Stimulated activated CD8-positive, alpha-beta memory T cell treated with anti-CD3 and anti-CD28 coated beads, Interleukin-15, amount 100 ng/mL, for 4 hours (primary cell): Measurements from ENCODE around the gene SPDYC.

Experiments
- DNase-seq, 2 donors: peaks; one replicate each; pipeline ENCODE4 v3.0.0-alpha.2; 2020; ENCODE audit warnings: low read depth in 2 of 2

The SPDYC gene

DNA sequence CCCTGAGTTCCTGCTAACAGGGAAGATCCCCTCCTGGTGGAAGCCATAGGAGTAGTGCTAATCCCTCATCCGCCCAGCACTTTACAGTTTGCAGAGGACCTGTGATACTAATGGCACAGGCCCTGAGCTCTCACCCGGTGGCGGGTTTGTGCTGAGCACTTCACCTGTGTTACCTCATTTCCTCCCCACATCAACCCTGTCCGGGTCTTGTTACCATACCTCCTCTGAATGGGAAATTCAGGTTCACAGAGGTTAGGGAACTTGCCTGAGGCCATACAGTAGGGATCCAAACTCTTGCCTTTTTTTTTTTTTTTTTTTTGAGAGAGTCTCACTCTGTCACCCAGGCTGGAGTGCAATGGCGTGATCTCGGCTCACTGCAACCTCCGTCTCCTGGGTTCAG is 36.9 kb downstream of the SPDYC start:
- DNase-seq: no peak

DNA sequence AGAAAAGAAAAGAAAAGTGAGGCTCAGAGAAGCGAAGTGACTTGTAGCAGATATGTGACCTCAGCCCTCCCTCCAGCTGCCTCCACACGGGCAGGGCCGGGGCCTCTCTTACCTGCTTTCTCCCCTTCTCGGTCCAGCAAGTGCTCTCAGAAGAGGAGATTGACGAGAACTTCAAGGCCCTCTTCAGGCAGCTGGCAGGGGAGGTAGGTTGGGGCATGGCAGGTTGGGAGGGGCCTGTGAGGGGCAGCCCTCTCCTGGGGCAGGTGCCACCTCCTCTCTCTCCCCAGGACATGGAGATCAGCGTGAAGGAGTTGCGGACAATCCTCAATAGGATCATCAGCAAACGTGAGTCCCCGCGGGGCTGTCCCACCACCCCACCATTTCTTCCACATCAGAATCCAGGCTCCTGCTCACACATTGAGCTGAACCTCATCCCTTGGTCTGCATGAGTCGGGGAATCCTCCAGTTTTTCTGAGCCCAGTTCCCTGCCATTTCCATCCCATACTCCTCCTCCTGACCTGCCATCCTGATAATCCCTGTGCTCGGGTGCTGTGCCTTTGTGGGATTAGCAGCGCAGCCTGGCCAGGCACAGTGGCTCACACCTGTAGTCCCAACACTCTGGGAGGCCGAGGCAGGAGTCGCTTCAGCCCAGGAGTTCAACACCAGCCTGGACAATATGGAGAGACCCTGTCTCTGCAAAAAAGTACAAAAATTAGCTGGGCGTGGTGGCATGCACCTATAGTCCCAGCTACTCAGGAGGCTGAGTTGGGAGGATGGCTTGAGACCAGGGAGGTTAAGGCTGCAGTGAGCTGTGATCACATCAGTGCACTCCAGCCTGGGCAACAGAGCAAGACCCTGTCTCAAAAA is 38.1 kb downstream of the SPDYC start:
- DNase-seq: no peak

DNA sequence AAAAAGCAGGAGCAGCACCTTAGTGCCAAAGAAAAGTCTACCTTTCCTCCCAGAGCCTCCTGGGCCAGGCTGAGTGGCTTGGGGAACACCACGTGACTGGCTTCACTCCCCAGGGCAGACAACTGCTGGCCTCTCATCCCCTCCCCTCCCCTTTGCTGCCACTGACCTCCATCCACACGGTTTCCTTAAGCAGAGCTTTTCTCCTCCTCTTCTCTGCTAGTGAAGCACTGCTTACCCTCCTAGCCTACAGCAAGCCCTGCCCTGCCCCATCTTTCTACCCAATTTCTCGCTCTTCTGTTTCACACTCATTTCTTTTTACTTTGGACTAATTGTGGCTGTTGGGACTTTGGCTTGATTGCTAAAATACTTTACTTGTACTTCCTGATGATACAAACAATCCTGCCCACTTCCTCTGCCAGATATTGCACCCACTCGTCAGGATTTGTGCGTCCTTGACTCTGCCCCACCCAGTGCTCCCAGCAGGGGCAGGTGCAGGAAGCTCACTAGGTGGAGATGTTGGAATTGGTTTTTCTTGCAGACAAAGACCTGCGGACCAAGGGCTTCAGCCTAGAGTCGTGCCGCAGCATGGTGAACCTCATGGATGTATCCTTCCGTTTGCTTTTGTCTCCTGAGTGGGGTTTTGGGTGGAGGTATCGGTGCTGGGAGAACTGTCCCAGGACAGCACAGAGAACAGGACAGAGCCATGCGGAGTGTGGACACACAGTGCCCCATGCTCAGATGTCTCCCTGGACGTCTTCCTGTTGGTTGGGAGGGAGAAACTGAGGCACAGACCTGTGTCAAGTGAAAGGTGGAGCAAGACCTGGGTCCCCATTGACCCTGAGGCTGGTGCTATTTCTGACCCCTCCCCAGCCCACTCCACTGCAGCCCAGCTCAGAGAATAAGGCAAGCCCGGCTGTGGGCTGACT is 39.0 kb downstream of the SPDYC start:
- no peak for DNase-seq

DNA sequence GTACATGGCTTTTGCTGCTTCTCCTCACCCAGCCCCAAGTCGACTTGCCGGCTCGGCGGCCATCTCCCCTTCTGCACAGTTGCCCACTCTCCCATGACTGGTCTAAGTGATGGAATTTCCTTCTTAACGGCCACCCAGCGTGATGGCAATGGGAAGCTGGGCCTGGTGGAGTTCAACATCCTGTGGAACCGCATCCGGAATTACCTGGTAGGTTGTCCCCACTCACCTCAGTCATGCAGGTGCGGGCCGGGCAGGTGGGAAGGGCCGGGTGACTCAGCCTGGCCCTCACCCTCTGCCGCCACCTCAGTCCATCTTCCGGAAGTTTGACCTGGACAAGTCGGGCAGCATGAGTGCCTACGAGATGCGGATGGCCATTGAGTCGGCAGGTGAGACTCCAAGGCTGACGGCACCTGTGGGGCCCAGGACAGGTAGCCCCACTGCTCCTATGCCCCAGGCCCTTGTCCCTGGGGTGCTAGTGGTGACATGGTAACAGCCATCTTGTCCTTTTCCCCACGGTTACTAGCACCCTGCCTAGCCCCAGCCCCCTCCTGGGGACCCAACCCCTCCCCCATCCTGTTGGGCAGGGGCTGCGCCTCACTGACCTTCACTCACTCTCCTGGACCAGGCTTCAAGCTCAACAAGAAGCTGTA is 39.8 kb downstream of the SPDYC start:
- DNase-seq: no peak

DNA sequence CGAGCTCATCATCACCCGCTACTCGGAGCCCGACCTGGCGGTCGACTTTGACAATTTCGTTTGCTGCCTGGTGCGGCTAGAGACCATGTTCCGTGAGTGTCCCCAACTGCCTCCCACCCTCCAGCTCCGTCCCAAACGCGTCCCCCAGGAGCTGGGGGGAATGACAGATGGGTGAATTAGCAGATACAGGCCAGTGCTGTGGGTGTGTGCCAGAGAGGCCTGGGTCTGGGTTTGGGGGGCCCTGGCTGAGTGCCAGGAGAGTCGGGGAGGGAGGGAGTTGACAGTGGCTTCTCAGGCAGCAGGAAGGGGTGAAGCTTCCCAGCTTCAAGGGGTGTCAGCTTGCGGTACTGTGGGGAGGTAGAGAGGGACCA is 40.3 kb downstream of the SPDYC start:
- DNase-seq: no peak

DNA sequence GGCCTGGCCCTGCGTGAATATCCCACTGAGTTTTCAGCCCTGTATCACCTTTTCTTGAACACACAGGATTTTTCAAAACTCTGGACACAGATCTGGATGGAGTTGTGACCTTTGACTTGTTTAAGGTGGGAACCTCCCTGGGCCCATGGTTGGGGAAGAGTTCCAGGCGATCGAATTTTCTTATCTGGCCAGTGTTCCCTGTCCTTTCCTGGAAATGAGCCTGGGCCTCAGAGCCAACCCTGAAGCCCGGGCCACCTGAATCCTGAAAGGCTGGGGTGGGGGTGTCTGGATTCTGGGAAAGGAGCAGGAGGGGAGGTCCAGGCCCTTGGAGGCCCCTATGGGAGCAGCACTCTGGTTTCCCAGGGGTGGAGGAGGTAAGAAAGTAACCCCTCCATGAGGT is 40.7 kb downstream of the SPDYC start:
- DNase-seq: no peak

DNA sequence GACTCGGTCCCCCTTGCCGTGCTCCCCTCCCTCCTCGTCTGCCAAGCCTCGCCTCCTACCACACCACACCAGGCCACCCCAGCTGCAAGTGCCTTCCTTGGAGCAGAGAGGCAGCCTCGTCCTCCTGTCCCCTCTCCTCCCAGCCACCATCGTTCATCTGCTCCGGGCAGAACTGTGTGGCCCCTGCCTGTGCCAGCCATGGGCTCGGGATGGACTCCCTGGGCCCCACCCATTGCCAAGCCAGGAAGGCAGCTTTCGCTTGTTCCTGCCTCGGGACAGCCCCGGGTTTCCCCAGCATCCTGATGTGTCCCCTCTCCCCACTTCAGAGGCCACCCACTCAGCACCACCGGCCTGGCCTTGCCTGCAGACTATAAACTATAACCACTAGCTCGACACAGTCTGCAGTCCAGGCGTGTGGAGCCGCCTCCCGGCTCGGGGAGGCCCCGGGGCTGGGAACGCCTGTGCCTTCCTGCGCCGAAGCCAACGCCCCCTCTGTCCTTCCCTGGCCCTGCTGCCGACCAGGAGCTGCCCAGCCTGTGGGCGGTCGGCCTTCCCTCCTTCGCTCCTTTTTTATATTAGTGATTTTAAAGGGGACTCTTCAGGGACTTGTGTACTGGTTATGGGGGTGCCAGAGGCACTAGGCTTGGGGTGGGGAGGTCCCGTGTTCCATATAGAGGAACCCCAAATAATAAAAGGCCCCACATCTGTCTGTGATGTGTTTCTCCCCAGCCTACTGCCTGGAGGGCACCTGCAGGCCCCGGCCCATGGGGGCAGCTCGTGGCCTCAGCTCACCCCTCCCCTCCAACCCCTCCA is 41.5 kb downstream of the SPDYC start:
- DNase-seq: no peak

DNA sequence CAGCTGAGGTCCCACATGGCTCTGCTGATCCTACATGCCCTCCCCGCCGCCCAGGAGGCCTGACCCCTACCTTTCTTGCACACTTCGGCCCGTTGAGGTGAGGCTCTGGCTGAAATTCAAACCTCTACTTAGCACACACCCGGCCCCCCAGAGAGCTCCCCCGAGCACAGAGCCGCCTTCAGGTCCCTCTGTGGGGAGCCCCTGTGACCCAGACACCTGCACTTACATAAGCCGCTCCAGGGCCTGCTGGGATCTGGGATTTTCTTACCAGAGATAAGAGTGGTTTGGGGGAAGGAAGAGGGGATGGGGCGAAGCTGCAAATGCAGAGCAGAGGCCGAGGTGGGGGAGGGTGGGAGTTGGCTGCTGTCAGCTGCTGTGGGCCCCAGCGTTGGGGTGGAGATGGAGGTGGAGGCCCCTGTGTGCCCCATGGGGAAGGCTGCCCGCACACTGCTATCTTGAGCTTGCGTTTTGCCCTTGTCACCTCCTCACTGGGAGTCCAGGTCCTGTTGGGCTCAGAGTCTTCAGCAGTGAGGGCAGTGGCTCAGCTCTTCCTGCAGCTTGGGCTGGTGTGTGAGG is 42.3 kb downstream of the SPDYC start:
- DNase-seq: no peak

DNA sequence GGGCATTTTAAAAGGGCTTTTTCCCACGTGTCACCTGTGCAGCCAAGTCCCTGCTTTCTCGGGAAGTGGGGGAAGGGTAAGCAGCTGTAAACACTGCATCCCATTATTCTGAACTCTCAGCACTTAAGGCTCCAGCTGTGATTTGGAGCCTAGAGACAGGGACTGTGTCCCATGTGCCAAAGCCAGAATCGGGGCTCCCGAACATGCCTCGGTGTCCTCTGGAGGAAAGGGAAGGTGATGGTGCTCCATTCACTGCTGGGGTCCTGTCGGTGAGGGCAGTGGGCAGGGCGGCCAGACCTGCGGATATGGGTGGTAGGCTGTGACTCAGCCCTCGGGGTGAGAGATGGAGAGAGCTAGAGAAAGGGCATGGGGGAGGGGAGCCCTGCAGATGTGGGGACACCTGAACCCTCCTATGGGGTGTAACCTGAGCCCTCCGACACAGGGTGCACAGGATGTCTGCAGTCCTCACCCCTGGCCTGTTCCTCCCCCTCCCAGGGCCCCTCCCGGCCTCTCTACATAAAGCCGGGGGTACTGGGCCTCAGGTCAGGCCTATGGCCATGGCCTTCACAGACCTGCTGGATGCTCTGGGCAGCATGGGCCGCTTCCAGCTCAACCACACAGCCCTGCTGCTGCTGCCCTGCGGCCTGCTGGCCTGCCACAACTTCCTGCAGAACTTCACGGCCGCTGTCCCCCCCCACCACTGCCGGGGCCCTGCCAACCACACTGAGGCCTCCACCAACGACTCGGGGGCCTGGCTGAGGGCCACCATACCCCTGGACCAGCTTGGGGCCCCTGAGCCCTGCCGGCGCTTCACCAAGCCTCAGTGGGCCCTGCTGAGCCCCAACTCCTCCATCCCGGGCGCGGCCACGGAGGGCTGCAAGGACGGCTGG is 43.5 kb downstream of the SPDYC start:
- no peak for DNase-seq

DNA sequence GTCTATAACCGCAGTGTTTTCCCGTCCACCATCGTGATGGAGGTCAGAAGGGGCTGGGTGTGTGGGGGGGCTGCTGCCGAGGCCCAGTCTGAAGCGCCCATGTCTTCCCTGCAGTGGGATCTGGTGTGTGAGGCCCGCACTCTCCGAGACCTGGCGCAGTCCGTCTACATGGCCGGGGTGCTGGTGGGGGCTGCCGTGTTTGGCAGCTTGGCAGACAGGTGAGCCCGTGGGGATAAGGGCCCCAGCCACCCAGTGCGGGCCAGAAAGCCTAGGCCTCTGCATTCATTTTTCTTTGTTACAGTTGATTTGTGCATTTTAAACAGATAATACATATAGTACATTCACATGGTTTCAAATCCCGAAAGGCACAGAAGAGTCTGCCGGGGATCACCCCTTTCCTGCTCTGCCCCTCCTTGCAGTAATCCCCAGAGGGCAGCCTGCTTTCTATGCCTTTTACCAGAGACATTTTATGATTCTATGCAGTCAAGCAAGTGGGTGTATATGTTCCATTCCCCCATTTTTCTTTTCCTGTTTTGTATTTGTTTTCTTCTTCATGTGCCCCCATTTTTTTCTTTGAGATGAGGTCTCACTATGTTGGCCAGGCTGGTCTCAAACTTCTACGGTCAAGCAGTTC is 44.3 kb downstream of the SPDYC start:
- DNase-seq: no peak

DNA sequence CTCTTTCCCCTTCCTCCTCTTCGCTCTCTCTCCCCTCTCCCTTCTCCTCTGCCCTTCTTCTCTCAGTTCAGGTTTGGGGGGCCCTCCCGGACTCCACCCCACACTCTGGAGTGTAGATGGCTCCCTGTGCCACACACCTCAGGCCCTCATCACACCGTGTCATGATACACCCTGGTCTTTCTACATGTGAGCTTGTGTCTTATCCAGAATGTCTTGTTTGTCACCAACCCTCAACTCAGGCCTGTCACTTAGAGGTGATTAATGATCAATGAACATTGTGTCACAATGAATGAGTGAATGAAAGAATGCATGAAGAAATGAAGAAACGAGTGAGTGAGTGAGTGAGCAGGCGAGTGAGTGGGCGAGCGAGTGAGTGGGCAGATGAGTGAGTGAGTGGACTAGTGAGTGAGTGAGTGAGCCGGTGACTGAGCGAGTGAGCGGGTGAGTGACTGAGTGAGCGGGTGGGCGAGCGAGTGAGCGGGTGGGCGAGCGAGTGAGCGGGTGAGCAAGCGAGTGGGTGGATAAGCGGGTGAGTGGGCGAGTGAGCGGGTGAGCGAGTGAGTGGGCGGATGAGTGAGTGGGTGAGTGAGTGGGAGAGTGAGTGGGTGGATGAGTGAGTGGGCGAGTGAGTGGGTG is 45.5 kb downstream of the SPDYC start:
- peak in 1 of 2 donors; percentile 27 for DNase-seq

DNA sequence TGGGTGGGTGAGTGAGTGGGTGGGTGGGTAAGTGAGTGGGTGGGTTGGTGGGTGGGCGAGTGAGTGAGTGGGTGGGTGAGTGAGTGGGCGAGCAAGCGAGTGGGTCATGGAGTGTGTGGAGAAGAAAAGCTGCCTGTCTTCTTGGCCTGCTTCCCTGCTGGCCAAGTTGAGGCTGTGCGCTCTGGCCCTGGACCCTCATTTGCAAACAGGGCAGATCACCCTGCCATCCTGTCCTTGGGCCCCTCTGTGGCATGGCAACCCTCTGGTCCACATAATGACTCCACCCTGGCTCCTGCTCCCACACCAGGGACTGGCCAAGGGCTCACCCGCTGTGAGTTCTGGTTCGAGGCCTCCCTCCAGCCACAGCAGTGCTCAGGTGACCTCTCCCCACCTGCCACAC is 46.8 kb downstream of the SPDYC start:
- no peak for DNase-seq

DNA sequence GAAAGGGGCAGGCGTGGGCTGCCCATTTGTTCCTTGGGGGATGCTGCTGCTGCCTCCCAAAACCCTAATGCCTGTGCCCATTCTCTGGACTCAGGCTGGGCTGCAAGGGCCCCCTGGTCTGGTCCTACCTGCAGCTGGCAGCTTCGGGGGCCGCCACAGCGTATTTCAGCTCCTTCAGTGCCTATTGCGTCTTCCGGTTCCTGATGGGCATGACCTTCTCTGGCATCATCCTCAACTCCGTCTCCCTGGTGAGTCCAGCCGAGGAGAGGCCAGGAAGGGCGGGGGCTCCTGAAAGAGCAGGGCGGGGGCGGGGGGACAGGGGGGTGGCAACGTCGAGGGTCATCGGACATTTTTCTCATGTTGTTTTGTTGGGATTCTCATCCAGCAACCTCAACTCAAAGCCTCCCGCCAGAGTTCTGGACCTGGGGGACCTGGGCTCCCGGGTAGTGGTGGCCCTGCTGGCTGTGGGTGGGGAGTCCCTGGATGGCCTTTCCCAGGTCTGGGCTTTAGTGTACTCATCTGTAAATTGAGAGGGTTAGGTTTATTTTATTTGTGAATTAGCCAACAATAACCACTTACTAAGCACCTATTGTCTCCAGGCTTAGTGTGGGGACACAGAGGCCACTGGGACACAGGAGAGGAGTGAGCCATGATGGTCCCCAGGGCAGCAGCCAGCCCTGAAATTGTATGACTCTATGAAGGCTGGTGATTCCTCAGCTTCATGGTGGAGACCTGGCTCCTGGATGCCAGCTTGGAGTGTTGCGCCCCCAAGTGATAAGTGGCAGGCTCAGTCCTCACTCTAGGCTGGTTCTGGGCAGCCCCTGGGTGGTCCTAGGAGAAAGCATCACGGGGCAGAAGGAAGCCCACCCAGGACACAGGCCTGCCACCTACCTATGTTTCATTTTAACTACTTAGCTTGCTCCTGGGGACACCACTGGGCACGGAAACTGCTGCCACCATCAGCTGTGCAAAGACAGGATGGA is 47.7 kb downstream of the SPDYC start:
- no peak for DNase-seq

DNA sequence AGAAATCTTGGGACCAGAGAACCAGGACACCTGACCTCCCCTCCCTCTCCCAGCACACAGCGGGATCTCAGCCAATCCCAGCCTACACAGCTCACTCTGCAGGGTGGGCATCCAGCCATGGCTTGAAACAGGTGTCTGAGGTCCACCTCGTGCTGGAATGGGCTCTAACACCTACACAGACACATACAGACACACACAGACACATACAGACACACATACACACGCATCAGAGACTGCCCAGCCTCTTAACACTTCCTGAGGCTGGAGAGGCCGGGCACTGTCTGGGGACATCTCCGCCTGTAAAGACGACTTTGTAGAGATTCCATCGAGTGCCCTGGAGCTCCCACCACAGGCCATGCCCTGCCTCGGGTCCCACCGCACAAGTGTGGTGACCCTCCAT is 48.4 kb downstream of the SPDYC start:
- DNase-seq: no peak

DNA sequence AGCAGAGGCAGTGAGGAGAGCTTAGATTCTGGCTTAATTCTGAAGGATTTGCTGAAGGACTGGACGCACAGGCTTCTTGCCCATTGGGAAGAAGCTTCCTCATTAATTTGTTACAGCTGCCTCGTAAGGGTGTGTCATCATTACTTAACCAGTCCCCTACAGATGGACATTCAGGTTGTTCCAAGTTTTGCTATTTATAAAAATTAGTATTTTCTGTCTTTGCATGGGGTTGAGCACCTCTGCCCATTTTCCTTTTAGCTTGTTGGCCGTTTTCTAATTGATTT is 49.8 kb downstream of the SPDYC start:
- DNase-seq: no peak

DNA sequence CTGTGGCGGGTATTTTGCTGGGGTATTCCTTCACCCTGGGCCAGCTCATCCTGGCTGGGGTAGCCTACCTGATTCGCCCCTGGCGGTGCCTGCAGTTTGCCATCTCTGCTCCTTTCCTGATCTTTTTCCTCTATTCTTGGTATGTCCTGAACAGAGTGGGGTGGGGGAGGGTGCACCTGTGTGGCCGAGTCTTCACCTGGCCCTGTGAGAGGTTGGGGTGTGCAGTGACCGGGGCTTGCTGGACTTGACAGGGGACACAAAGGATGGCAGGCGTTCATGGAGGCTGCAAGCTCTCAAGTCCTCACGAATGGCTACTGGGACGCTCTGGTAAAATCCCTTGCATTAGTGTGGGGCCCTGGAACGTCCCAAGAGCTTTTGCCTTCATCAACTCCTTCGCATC is 51.0 kb downstream of the SPDYC start:
- no peak for DNase-seq
